Right atrium auricular region (tissue), 2 donors: ENCODE results near the gene TMEM208. TPM values are rescaled to one million over a fixed set of nuclear protein-coding genes. Genes with fewer than 3 reads are reported as not detected.

Source experiments
- DNase-seq: peaks from one replicate; pipeline ENCODE4 v3.0.0-alpha.2; 2019; ENCODE audit warnings: low spot score
- H3K27ac ChIP-seq, 2 donors: fragments of 200-600 bp; sonication (generic); 1 replicate in 1 of 2; 2 replicates in 1 of 2; pipeline ENCODE4 v1.5.1; 2016 to 2019
- H3K27me3 ChIP-seq, 2 donors: fragments of 200-600 bp; sonication (generic); one replicate each; pipeline versions ENCODE4 v1.5.1 to v1.6.0; 2017 to 2019
- H3K36me3 ChIP-seq: fragments of 200-600 bp; sonication (generic); one replicate; pipeline ENCODE4 v1.5.1; 2016
- H3K4me1 ChIP-seq, 2 donors: fragments of 200-600 bp; sonication (generic); one replicate each; pipeline versions ENCODE4 v1.5.1 to v1.6.0; 2017 to 2019
- H3K4me3 ChIP-seq, 2 donors: fragments of 200-600 bp; sonication (generic); 1 replicate in 1 of 2; 2 replicates in 1 of 2; pipeline ENCODE4 v1.5.1; 2017 to 2019; ENCODE audit warnings: mild to moderate bottlenecking in 1 of 2, moderate library complexity in 1 of 2
- H3K9me3 ChIP-seq, 2 donors: fragments of 200-600 bp; sonication (generic); one replicate each; pipeline ENCODE4 v1.5.1; 2019
- total RNA-seq, 2 donors: library from RNA; depleted of rRNA; stranded (reverse); fragments of >200 nt; gene quantifications; one replicate each; pipeline ENCODE4 v1.1.0, GENCODE V29; 2016
- TF ChIP-seq, protein P1 (sequence below), 2 donors: fragments of 200-600 bp; sonication (generic); IDR thresholded peaks; one replicate each; pipeline ENCODE4 v1.5.1; 2019; ENCODE audit warnings: antibody characterized with exemption in 2 of 2

TMEM208 gene
- total RNA-seq, 2 donors from 2014 or later, result 16.9 to 27.8 TPM

DNA sequence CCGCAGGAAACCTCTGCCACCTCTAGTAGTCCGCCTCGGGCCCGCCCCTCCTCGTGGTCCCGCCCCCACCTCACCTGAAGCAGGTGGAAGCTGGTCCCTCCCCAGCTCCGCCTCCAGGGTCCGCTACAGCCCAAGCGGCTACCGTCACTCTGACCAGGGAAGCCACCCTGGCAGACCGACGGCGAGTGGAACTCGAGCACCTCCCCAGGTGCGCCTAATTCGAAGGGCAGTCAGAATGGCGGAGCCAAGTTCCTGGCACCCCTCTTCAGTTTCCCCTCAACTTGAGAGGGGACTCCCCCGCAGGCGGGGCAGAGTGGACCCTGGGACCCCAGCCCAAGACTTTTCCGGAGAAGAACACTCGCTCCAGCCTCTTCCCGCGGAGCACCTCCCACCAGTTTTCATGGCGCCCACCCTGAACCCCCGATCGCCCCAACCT is 19.8 kb downstream of the TMEM208 start:
- H3K9me3 ChIP-seq, result no peaks in the 10 kb centered on the region
- no peaks in the 10 kb centered on the region for H3K27me3 ChIP-seq
- H3K27ac ChIP-seq, result peak overlapping the region; percentile 94 to 95
- peak overlapping the region; percentile 83 to 94 for H3K4me3 ChIP-seq
- no peaks in the 10 kb centered on the region for H3K36me3 ChIP-seq
- TF ChIP-seq, protein P1, sequence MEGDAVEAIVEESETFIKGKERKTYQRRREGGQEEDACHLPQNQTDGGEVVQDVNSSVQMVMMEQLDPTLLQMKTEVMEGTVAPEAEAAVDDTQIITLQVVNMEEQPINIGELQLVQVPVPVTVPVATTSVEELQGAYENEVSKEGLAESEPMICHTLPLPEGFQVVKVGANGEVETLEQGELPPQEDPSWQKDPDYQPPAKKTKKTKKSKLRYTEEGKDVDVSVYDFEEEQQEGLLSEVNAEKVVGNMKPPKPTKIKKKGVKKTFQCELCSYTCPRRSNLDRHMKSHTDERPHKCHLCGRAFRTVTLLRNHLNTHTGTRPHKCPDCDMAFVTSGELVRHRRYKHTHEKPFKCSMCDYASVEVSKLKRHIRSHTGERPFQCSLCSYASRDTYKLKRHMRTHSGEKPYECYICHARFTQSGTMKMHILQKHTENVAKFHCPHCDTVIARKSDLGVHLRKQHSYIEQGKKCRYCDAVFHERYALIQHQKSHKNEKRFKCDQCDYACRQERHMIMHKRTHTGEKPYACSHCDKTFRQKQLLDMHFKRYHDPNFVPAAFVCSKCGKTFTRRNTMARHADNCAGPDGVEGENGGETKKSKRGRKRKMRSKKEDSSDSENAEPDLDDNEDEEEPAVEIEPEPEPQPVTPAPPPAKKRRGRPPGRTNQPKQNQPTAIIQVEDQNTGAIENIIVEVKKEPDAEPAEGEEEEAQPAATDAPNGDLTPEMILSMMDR (IDR thresholded peaks at IDR 0.05), result no peak
- H3K4me1 ChIP-seq, result peaks cover 0 to 68% of the 10 kb centered on the region in 2 donors
- no peak for DNase-seq

GRCh38 chr16:67247192-67248072 is 20.5 kb downstream of the TMEM208 start, which contains the start of gene FHOD1:
TSS of gene FHOD1 (minus strand) at chr16:67247481. CDS start at chr16:67247410, 71 bp downstream.
- Histone ChIP-seq H3K27me3 (no peaks in the 10 kb centered on the region), H3K4me3 (peak within 1 kb of the TSS; percentile 83 to 94), H3K4me1 (peaks cover 0 to 62% of the 10 kb centered on the region in 2 donors), H3K9me3 (no peaks in the 10 kb centered on the region), H3K27ac (peak within 1 kb of the TSS; percentile 94 to 95), H3K36me3 (no peaks in the 10 kb centered on the region)
- peak; percentile 98 for DNase-seq
- TF ChIP-seq, protein P1 (IDR thresholded peaks at IDR 0.05), result no peak

GRCh38 chr16:67248073-67248400 is 21.1 kb downstream of the TMEM208 start:
- DNase-seq, result no peak
- TF ChIP-seq, protein P1 (IDR thresholded peaks at IDR 0.05), result no peak
- H3K4me1 ChIP-seq, result peaks cover 0 to 56% of the 10 kb centered on the region in 2 donors

GRCh38 chr16:67248401-67249177 is 21.7 kb downstream of the TMEM208 start, which contains the start of gene SLC9A5:
TSS of gene SLC9A5 (plus strand) at chr16:67248979. CDS start at chr16:67249015, 36 bp downstream.
- Histone ChIP-seq H3K36me3 (no peaks in the 10 kb centered on the region), H3K27ac (peak within 1 kb of the TSS; percentile 94 to 95), H3K4me3 (peak within 1 kb of the TSS; percentile 45 to 94), H3K27me3 (no peaks in the 10 kb centered on the region), H3K9me3 (no peaks in the 10 kb centered on the region), H3K4me1 (peaks cover 0 to 50% of the 10 kb centered on the region in 2 donors)
- TF ChIP-seq, protein P1 (IDR thresholded peaks at IDR 0.05), result peak; percentile 18 to 34
- no peak for DNase-seq

More at GRCh38 chr16:67248073-67248400, 21.1 kb downstream of the TMEM208 start:
- no peaks in the 10 kb centered on the region for H3K27me3 ChIP-seq
- H3K9me3 ChIP-seq, result no peaks in the 10 kb centered on the region
- peak overlapping the region; percentile 94 to 95 for H3K27ac ChIP-seq
- peak overlapping the region; percentile 45 to 94 for H3K4me3 ChIP-seq
- no peaks in the 10 kb centered on the region for H3K36me3 ChIP-seq

DNA sequence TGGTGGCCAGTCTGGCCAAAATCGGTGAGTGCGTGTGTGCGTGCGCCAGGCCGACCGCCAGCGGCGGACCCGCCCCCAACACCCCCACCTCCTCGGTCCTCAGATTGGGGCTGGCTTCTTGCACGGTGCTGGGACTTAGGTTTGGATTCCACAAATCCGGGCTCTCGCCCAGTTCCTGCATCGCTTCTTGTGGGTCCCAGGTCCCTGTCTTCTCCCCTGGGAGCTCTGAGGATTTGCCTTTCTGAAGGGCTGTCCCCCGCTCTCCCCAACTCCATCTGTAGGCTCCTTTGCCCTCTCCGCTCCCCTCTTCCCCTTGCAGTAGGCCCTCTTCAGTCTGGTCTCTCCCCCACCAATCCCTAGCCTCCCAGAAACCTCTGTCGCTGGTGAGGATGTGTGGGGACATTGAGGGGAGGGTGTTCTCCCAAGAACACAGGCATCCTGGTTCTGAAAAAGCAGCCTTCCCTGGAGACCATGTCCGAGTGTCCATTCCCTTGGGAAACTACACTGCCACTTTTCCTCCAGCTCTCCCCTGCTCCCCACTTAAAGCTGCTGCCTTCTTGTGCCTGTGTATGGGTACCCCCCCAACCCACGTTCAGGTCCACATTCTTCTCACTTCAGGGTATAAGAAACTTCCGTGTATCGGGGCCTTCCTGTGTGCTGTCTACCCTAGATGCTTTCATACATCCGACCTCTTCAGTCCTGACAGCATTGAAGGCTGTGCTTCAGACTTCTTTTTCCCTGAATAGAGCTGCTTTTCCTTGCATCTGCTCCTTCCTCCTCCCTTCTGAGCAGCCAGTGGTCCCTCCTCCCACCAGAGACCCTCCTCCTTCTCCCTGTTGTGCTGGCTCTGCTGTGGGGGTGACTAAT is 22.5 kb downstream of the TMEM208 start:
- Histone ChIP-seq H3K27me3 (no peaks in the 10 kb centered on the region), H3K36me3 (no peaks in the 10 kb centered on the region), H3K27ac (peak overlapping the region; percentile 53 to 95), H3K4me1 (peaks cover 0 to 42% of the 10 kb centered on the region in 2 donors), H3K4me3 (peak overlapping the region; percentile 45 to 94), H3K9me3 (no peaks in the 10 kb centered on the region)
- DNase-seq, result no peak
- TF ChIP-seq, protein P1 (IDR thresholded peaks at IDR 0.05), result no peak
